ENCODE data around the gene SLC22A12.

The SLC22A12 gene

DNA sequence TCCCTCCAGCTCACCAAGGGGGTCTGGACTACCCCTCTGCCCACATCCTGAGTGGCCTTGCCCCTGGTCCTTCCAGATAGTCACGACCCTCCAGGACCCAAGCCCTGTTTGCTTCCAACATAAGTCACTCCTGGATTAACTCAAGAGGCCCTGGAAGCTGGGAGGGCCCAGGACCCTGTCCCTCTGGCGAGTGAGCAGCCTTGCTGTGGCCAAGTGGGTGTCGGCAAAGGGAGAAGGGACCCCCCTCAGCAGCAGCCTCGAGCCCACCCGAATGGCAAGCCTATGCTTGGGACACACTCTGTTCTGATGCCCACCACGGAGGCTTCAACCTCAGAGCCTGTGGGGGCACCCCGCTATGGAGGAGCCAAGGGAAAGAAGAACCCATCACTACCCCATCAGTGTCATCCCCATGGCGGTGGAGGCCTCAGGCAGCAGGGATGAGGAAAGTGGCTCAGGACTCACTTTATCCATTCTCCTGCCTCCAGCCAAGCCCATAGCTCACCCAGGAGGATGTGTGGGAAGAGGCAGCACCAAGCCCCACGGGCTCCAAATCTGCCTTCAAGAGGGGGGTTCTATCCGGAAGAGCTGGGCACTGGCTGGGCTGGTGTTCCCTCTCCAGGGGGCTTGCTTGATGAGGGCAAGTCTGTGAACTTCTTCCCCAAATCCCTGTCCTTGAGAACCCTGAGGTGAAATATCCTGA lies 12.5 kb downstream of the SLC22A12 start:
- H3K36me3 ChIP-seq (ENCODE audit: insufficient read depth, low read length) = no peaks in the 10 kb centered on the region
- no peak overlapping the region for H3K27ac ChIP-seq
- TF ChIP-seq POLR2AphosphoS5 (IDR thresholded peaks at IDR 0.05; ENCODE audit: borderline replicate concordance, low read depth, low read length) = no peak
- TF ChIP-seq FOXP2 (optimal IDR thresholded peaks at IDR 0.05; ENCODE audit: control extremely low read depth, extremely low read length, insufficient read depth) = no peak
- TF ChIP-seq EZH2 (IDR thresholded peaks at IDR 0.05) = no peak
- no peak for DNase-seq (ENCODE audit: low read depth, low spot score)
- H3K9ac ChIP-seq (ENCODE audit: insufficient read length) = no peak overlapping the region
- H3K4me3 ChIP-seq = no peak overlapping the region
- H3K9me3 ChIP-seq (ENCODE audit: low read depth, low read length) = no peaks in the 10 kb centered on the region

DNA sequence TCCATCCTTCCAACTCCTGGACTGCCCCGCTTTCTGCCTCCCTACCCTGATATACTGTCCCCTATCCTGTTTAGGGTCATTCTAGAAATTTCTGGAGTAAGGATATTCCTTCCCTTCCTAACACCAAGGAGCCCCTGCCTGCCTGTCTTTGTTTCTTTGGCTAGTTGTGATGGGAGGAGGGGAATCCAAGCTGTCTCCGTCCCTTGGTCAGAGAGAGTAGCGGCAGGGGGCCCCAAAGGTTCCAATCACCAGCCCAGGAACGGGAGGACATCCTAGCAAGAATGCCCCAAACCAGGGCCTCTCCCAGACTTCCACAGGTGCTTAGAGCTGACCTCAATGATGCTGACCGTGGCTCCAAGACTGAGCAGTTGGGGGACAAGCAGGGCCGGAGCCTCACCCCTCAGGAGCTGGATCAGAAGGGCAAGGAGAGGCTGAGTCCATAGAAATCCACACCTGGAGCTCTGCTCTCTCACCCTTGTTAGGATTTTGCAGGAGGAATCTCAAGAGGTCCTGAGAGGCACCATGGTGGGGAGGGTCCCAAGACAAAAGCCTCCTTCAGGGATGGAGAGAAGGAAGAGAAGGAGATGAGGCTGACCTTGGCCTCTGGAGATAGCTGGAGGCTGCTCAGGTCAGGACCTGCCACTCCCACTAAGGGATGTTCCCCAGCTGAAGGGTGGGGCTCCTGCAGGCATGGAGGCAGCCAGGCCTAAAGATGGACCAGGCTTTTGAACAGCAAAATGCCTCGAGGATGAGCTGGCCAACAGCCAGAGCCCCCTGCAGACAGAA lies 13.6 kb downstream of the SLC22A12 start:
- H3K27ac ChIP-seq = no peak overlapping the region
- no peak for TF ChIP-seq FOXP2 (optimal IDR thresholded peaks at IDR 0.05; ENCODE audit: control extremely low read depth, extremely low read length, insufficient read depth)
- no peak for TF ChIP-seq EZH2 (IDR thresholded peaks at IDR 0.05)
- TF ChIP-seq POLR2AphosphoS5 (IDR thresholded peaks at IDR 0.05; ENCODE audit: borderline replicate concordance, low read depth, low read length) = no peak
- no peaks in the 10 kb centered on the region for H3K9me3 ChIP-seq (ENCODE audit: low read depth, low read length)
- no peak overlapping the region for H3K4me3 ChIP-seq
- H3K36me3 ChIP-seq (ENCODE audit: insufficient read depth, low read length) = no peaks in the 10 kb centered on the region
- no peak for DNase-seq (ENCODE audit: low read depth, low spot score)
- no peak overlapping the region for H3K9ac ChIP-seq (ENCODE audit: insufficient read length)

DNA sequence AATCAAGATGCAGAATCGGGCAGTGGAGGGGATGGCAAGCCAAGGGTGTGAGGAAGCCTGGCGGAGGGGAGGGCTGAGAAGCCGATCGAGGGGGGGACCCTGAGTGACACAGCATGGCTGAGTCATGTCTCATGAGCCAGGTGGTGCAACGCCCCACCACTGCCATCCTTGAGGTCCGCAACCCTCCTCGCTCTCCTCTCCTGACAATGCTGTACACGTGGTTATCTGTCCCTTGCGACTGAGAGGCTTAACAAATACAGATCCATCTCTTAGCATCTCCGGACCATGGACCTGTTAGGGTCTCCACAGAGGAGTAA lies 14.2 kb downstream of the SLC22A12 start:
- H3K4me3 ChIP-seq = no peak overlapping the region
- H3K27ac ChIP-seq = no peak overlapping the region
- no peak overlapping the region for H3K9ac ChIP-seq (ENCODE audit: insufficient read length)
- H3K9me3 ChIP-seq (ENCODE audit: low read depth, low read length) = no peaks in the 10 kb centered on the region
- DNase-seq (ENCODE audit: low read depth, low spot score) = no peak
- H3K36me3 ChIP-seq (ENCODE audit: insufficient read depth, low read length) = no peaks in the 10 kb centered on the region
- TF ChIP-seq POLR2AphosphoS5 (IDR thresholded peaks at IDR 0.05; ENCODE audit: borderline replicate concordance, low read depth, low read length) (no peak), FOXP2 (optimal IDR thresholded peaks at IDR 0.05; ENCODE audit: control extremely low read depth, extremely low read length, insufficient read depth) (no peak), EZH2 (IDR thresholded peaks at IDR 0.05) (no peak)

DNA sequence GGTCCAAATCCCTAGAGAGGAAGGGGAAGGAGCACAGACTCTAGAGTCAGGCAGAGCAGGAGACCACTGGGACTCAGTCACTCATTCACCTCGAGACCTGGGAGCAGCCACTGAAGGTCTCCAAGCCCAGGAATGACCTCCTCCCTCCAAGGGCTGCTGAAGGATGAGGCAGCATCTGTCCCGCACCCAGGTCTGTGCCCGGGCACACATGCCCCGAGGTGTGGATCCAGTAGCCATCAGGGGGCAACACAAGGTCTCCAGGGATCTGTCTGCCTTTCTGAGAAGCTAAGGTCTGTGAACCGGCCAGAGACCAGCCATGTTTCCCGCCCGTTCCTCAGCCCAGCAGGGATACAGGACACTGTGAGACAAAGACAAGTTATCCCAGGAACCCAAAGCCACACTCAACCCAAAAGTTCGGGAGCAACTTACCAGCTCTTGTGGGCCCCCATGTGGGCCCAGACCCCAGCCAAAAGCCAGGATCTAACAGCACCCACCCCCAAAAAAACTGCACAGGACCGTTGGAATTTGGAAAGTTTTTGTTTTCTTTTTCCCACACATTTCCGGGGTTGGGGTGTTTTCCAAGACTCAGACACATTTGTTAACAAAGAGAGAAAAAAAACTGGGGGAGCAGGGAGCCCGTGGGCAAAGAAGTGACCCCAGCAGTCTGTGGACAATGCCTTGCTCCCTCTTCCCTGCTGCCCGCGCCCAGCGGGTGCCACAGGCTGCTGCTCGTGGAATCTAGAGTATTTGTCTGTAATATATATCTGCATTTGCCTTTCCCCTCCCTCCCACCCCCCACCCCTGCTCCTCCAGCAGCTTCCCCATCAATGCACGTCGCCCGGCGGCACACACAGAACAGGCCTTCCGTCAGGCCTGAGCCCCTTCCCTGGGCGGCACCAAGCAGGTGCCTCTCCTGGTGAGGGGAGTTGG lies 14.9 kb downstream of the SLC22A12 start:
- Histone ChIP-seq H3K9me3 (ENCODE audit: low read depth, low read length) (no peaks in the 10 kb centered on the region), H3K27ac (no peak overlapping the region), H3K36me3 (ENCODE audit: insufficient read depth, low read length) (no peaks in the 10 kb centered on the region), H3K9ac (ENCODE audit: insufficient read length) (no peak overlapping the region), H3K4me3 (no peak overlapping the region)
- no peak for DNase-seq (ENCODE audit: low read depth, low spot score)
- no peak for TF ChIP-seq POLR2AphosphoS5 (IDR thresholded peaks at IDR 0.05; ENCODE audit: borderline replicate concordance, low read depth, low read length)
- no peak for TF ChIP-seq EZH2 (IDR thresholded peaks at IDR 0.05)
- TF ChIP-seq FOXP2 (optimal IDR thresholded peaks at IDR 0.05; ENCODE audit: control extremely low read depth, extremely low read length, insufficient read depth) = no peak

- TF ChIP-seq FOXP2 (optimal IDR thresholded peaks at IDR 0.05; ENCODE audit: control extremely low read depth, extremely low read length, insufficient read depth) = no peak
- TF ChIP-seq POLR2AphosphoS5 (IDR thresholded peaks at IDR 0.05; ENCODE audit: borderline replicate concordance, low read depth, low read length) = no peak
- no peak for TF ChIP-seq EZH2 (IDR thresholded peaks at IDR 0.05)
- Histone ChIP-seq H3K27ac (no peak overlapping the region), H3K9ac (ENCODE audit: insufficient read length) (no peak overlapping the region), H3K9me3 (ENCODE audit: low read depth, low read length) (no peaks in the 10 kb centered on the region), H3K36me3 (ENCODE audit: insufficient read depth, low read length) (no peaks in the 10 kb centered on the region), H3K4me3 (no peak overlapping the region)
- DNase-seq (ENCODE audit: low read depth, low spot score) = no peak
Observed at GRCh38 chr11:64606796-64607380, 15.9 kb downstream of the SLC22A12 start.

DNA sequence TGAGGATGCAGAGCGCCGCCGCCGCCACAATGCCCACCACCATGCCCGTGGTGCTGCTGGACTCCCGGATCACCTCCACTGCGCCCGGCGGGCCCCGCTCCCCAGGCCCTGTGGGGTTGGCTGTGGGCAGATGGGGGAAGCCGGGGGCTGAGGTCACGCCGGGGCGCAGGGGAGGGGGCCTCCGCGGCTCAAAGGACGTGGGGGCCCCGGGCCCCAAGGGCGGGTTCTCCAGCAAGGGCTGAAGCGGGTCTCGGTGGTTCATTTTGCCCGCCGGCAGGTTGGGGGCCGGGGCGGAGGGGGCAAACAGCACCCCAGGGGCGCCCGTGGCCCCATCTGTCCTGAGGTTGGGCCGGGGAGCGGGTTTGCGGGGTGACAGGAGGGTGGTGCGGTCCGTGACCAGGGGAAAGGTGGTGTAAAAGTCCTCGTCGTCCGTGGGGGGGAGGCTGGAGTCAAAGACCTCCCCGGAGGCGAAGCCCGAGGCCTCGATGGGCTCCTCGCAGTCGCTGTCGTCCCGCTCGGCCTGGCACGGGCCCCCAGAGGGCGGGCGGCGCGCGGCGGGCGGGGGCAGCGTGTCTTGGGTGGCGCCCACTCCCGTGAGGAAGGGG lies 16.5 kb downstream of the SLC22A12 start:
- TF ChIP-seq POLR2AphosphoS5 (IDR thresholded peaks at IDR 0.05; ENCODE audit: borderline replicate concordance, low read depth, low read length) (no peak), EZH2 (IDR thresholded peaks at IDR 0.05) (no peak), FOXP2 (optimal IDR thresholded peaks at IDR 0.05; ENCODE audit: control extremely low read depth, extremely low read length, insufficient read depth) (no peak)
- no peak overlapping the region for H3K9ac ChIP-seq (ENCODE audit: insufficient read length)
- no peak for DNase-seq (ENCODE audit: low read depth, low spot score)
- no peak overlapping the region for H3K4me3 ChIP-seq
- no peak overlapping the region for H3K27ac ChIP-seq
- no peaks in the 10 kb centered on the region for H3K36me3 ChIP-seq (ENCODE audit: insufficient read depth, low read length)
- H3K9me3 ChIP-seq (ENCODE audit: low read depth, low read length) = no peaks in the 10 kb centered on the region

GRCh38 chr11:64608046-64608445 lies 17.0 kb downstream of the SLC22A12 start:
- Histone ChIP-seq H3K9me3 (ENCODE audit: low read depth, low read length) (no peaks in the 10 kb centered on the region), H3K27ac (no peak overlapping the region), H3K36me3 (ENCODE audit: insufficient read depth, low read length) (no peaks in the 10 kb centered on the region), H3K4me3 (no peak overlapping the region), H3K9ac (ENCODE audit: insufficient read length) (no peak overlapping the region)
- TF ChIP-seq EZH2 (IDR thresholded peaks at IDR 0.05) (no peak), POLR2AphosphoS5 (IDR thresholded peaks at IDR 0.05; ENCODE audit: borderline replicate concordance, low read depth, low read length) (no peak), FOXP2 (optimal IDR thresholded peaks at IDR 0.05; ENCODE audit: control extremely low read depth, extremely low read length, insufficient read depth) (no peak)
- DNase-seq (ENCODE audit: low read depth, low spot score) = no peak
